ENCODE results near the gene ATG13.
"Not testable (repeated sequence)": the region's sequence is repeated elsewhere in the genome, so short reads cannot be mapped to it uniquely, and the experiment has no call there.

Gene ATG13

DNA sequence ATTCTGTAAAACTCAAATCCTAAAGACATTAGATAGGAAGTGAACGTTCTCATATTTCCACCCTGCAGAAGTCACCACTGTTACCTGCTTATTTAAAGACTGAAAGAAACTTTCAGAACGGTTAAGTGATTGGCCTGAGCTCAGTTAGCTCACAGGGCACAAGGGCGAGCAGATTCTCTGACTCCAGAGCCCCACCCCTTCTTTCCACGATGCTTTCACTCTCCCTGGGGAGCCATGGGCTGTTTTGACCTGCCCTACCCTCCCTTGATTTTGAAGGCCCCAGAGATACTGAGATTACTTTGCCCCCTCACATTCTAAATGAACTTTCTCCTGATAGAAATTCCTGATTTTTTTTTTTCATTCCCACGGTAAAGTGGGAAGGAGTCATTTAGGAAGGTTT, 49.2 kb downstream of the ATG13 start:
- no peak overlapping the region for H3K4me3 ChIP-seq (replicated peaks in 1 of 2; ENCODE audit: low read depth in 2 of 2, low read length in 2 of 2)
- TF ChIP-seq, protein P1, sequence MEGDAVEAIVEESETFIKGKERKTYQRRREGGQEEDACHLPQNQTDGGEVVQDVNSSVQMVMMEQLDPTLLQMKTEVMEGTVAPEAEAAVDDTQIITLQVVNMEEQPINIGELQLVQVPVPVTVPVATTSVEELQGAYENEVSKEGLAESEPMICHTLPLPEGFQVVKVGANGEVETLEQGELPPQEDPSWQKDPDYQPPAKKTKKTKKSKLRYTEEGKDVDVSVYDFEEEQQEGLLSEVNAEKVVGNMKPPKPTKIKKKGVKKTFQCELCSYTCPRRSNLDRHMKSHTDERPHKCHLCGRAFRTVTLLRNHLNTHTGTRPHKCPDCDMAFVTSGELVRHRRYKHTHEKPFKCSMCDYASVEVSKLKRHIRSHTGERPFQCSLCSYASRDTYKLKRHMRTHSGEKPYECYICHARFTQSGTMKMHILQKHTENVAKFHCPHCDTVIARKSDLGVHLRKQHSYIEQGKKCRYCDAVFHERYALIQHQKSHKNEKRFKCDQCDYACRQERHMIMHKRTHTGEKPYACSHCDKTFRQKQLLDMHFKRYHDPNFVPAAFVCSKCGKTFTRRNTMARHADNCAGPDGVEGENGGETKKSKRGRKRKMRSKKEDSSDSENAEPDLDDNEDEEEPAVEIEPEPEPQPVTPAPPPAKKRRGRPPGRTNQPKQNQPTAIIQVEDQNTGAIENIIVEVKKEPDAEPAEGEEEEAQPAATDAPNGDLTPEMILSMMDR (IDR thresholded peaks at IDR 0.05; ENCODE audit: low read depth, low read length) = no peak
- DNase-seq (ENCODE audit: low read depth in 2 of 2) = peak in 1 of 2 donors; percentile 50

GRCh38 chr11:46667043-46667481, 49.7 kb downstream of the ATG13 start:
- peak in 1 of 2 donors; percentile 54 for DNase-seq (ENCODE audit: low read depth in 2 of 2)
- TF ChIP-seq, protein P1 (IDR thresholded peaks at IDR 0.05; ENCODE audit: low read depth, low read length) = no peak
- H3K4me3 ChIP-seq (replicated peaks in 1 of 2; ENCODE audit: low read depth in 2 of 2, low read length in 2 of 2) = no peak overlapping the region

- TF ChIP-seq, protein P1 (IDR thresholded peaks at IDR 0.05; ENCODE audit: low read depth, low read length) = no peak
- no peak for DNase-seq (ENCODE audit: low read depth in 2 of 2)
- H3K4me3 ChIP-seq (replicated peaks in 1 of 2; ENCODE audit: low read depth in 2 of 2, low read length in 2 of 2) = no peak overlapping the region
These were observed 51.2 kb downstream of the ATG13 start for GRCh38 chr11:46668480-46669085.

DNA sequence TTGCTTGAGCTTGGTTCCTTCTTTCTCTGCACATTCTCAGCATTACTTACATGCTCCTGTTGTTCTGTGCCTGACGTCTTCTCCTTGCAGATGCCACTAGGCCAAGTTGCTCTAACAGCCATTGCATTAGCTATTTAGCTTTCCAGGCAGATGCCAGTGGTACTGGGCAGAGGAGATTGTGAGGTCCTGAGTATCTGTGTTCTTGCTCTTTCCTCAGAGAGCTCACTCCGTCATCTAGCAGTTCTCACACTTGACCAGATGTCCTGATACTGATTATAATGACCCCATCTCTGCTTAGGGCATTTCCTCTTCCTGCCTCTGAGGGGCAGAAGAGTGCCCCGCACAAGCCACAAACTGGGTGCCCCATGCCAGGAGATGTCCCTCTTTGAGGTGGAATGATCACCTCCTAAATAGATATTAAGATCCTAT, 52.4 kb downstream of the ATG13 start:
- H3K4me3 ChIP-seq (replicated peaks in 1 of 2; ENCODE audit: low read depth in 2 of 2, low read length in 2 of 2) = no peak overlapping the region
- no peak for DNase-seq (ENCODE audit: low read depth in 2 of 2)
- TF ChIP-seq, protein P1 (IDR thresholded peaks at IDR 0.05; ENCODE audit: low read depth, low read length) = peak; percentile 30

DNA sequence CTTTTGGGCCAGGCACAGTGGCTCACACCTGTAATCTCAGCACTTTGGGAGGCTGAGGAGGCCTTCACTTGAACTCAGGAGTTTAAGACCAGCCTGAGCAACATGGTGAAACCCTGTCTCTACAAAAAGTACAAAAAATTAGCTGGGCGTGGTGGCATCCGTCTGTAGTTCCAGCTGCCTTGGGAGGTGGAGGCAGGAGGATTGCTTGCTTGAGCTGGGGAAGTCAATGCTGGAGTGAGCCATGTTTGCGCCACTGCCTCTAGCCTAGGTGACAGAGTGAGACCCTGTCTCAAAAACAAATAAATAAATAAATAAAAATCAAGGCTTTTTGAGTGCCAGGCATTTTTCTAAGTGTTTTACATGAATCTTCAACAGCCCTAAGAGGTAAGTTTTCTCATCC, 53.2 kb downstream of the ATG13 start:
- not testable (repeated sequence) for DNase-seq (ENCODE audit: low read depth in 2 of 2); H3K4me3 ChIP-seq (replicated peaks in 1 of 2; ENCODE audit: low read depth in 2 of 2, low read length in 2 of 2)

DNA sequence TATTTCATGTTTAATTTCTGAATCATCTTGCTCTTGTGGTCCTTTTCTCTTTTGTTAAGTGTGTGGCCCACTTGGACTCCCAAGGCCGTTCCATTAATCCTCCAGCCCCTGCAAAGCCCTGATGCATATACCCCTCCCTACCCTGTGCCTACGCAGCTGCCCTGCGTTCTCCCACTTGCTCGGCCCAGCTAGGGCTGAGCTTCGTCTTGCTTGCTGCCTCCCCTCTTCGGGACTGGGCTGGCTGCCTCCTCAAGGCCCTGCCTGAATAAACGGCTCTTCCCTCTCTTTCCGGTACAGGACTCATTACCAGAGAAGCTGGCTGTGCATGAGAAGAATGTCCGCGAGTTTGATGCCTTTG, 54.6 kb downstream of the ATG13 start:
- H3K4me3 ChIP-seq (replicated peaks in 1 of 2; ENCODE audit: low read depth in 2 of 2, low read length in 2 of 2) = no peak overlapping the region
- TF ChIP-seq, protein P1 (IDR thresholded peaks at IDR 0.05; ENCODE audit: low read depth, low read length) = no peak

GRCh38 chr11:46672381-46672839, 55.1 kb downstream of the ATG13 start:
- TF ChIP-seq, protein P1 (IDR thresholded peaks at IDR 0.05; ENCODE audit: low read depth, low read length) = no peak
- DNase-seq (ENCODE audit: low read depth in 2 of 2) = no peak

More for the DNA sequence above, 54.6 kb downstream of the ATG13 start:
- no peak for DNase-seq (ENCODE audit: low read depth in 2 of 2)

More at GRCh38 chr11:46672381-46672839, 55.1 kb downstream of the ATG13 start:
- no peak overlapping the region for H3K4me3 ChIP-seq (replicated peaks in 1 of 2; ENCODE audit: low read depth in 2 of 2, low read length in 2 of 2)

Data from cardiac fibroblast (primary cell).